Activated CD4-positive, alpha-beta T cell treated with anti-CD3 and anti-CD28 coated beads, Interleukin-2, amount 10 ng/mL, durations not matched to agents 7 days and 5 days (primary cell): ENCODE results near the gene PER2. TPM values are rescaled to one million over a fixed set of nuclear protein-coding genes. Genes with fewer than 3 reads are reported as not detected.

ENCODE experiments used
- CTCF ChIA-PET: fragments of 350-600 bp; sonication (Branson Sonifier 250); formaldehyde crosslinking; loops from one replicate; lab custom pipeline; 2021; ENCODE audit warnings: antibody characterized with exemption; lab: Charles Lee
- POLR2A ChIA-PET: fragments of 350-600 bp; sonication (Branson Sonifier 250); formaldehyde crosslinking; loops from one replicate; lab custom pipeline; 2021; ENCODE audit warnings: antibody characterized with exemption; lab: Charles Lee
- DNase-seq: peaks from one replicate; pipeline ENCODE4 v3.0.0-alpha.2; 2020
- H3K27ac Mint-ChIP-seq: one replicate; pipeline ENCODE4 v1.8.0; 2021; ENCODE audit warnings: mild to moderate bottlenecking, moderate library complexity, mixed read lengths
- H3K27me3 Mint-ChIP-seq: one replicate; pipeline ENCODE4 v1.8.0; 2021; ENCODE audit warnings: mixed read lengths
- H3K36me3 Mint-ChIP-seq: one replicate; pipeline ENCODE4 v1.8.0; 2021; ENCODE audit warnings: low read depth, mixed read lengths
- H3K4me1 Mint-ChIP-seq: one replicate; pipeline ENCODE4 v1.8.0; 2021; ENCODE audit warnings: mixed read lengths
- H3K4me3 Mint-ChIP-seq: one replicate; pipeline ENCODE4 v1.8.0; 2021; ENCODE audit warnings: mild to moderate bottlenecking, moderate library complexity, mixed read lengths
- H3K9me3 Mint-ChIP-seq: one replicate; pipeline ENCODE4 v1.8.0; 2021; ENCODE audit warnings: mixed read lengths
- total RNA-seq, 2 experiments: library from RNA; stranded (reverse); gene quantifications; one replicate each; pipeline ENCODE4 v1.2.3, GENCODE V29; 2021

PER2 gene
- total RNA-seq, 2 experiments from 2014 or later, result 11.8 to 13.1 TPM

DNA sequence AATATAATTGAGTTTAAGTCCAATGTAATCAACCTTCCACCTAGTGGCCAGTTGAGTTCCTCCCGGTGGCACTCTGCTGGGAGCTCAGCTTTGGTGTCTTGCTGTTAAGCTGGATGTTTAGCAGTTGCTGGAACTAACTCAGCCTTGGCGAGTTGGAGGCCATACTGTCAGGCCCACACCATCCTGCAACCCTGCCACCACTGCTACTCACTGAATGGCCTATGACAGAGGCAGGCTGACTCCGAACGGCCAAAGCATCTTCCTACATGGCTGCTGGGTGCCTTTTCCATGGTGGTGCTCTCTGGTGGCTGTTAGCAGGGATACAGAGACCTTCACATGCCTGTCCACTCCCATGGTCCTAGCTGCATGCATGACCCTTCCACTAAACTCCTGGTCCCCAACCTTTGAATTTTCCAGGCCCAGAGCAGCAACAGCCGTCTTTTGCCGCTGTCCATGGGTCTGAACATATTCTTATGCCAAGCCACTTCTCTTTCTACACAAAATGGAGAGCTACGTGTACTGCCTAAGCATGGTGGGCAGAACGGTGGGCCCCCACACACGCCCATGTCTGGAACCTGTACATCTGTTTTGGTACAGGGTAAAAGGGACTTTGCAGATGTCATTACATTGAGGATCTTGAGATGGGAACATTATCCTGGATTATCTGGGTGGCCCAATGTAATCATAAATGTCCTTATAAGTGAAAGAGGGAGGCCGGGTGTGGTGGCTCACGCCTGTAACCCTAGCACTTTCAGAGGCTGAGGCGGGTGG, 16.9 kb upstream of the PER2 start:
- Mint-ChIP-seq H3K9me3 (no peaks in the 10 kb centered on the region), H3K4me3 (no peak overlapping the region), H3K4me1 (no peaks in the 10 kb centered on the region), H3K27me3 (no peaks in the 10 kb centered on the region), H3K27ac (no peak overlapping the region), H3K36me3 (no peaks in the 10 kb centered on the region)
- ChIA-PET POLR2A (no interaction called here), CTCF (interaction anchor here (1.3 kb wide), 1 partner anchor 10 kb away, joined by 3 read pairs; no protein-coding TSS in a partner anchor)
- DNase-seq, result no peak

GRCh38 chr2:238304116-238304515, 15.7 kb upstream of the PER2 start:
- CTCF ChIA-PET, result interaction anchor here (1.0 to 1.3 kb wide), 2 partner anchors 11 to 15 kb away, joined by 3 read pairs; no protein-coding TSS in a partner anchor

GRCh38 chr2:238302751-238303150, 14.3 kb upstream of the PER2 start:
- no peak overlapping the region for H3K4me3 Mint-ChIP-seq
- no peak for DNase-seq
- CTCF ChIA-PET, result interaction anchor here (2.1 kb wide), 1 partner anchor 14 kb away, joined by 4 read pairs; no protein-coding TSS in a partner anchor
- no peaks in the 10 kb centered on the region for H3K4me1 Mint-ChIP-seq
- no peaks in the 10 kb centered on the region for H3K9me3 Mint-ChIP-seq
- H3K36me3 Mint-ChIP-seq, result no peaks in the 10 kb centered on the region
- H3K27ac Mint-ChIP-seq, result no peak overlapping the region
- POLR2A ChIA-PET, result no interaction called here
- no peaks in the 10 kb centered on the region for H3K27me3 Mint-ChIP-seq

More at GRCh38 chr2:238304116-238304515, 15.7 kb upstream of the PER2 start:
- no peak overlapping the region for H3K27ac Mint-ChIP-seq
- POLR2A ChIA-PET, result interaction anchor here (0.7 kb wide), 1 partner anchor 80 kb away, joined by 4 read pairs; no protein-coding TSS in a partner anchor
- no peak overlapping the region for H3K4me3 Mint-ChIP-seq
- DNase-seq, result no peak
- H3K4me1 Mint-ChIP-seq, result no peaks in the 10 kb centered on the region
- no peaks in the 10 kb centered on the region for H3K9me3 Mint-ChIP-seq
- H3K36me3 Mint-ChIP-seq, result no peaks in the 10 kb centered on the region
- H3K27me3 Mint-ChIP-seq, result no peaks in the 10 kb centered on the region

DNA sequence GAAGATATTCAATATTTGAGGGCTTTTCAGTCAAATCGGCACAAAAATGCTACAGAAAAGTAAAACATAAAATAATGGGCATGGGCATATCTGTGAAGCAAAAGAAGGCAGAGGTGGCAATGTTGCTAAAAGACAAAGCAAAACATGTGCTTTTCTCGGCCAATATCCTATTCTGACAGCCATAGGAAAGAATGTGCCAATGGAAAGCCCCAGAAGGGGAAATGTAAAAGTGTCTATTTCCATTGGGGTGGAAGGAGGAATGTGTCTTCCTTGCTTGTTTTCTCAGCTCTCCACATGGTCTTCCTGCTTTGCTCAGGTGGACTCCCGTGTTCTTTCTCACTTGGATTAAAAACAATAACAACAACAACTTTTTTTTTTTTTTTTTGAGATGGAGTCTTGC, 13.7 kb upstream of the PER2 start:
- Mint-ChIP-seq H3K4me3 (no peak overlapping the region), H3K4me1 (no peaks in the 10 kb centered on the region), H3K27ac (no peak overlapping the region), H3K27me3 (no peaks in the 10 kb centered on the region), H3K9me3 (no peaks in the 10 kb centered on the region), H3K36me3 (no peaks in the 10 kb centered on the region)
- DNase-seq, result no peak
- ChIA-PET CTCF (interaction anchor here (2.1 kb wide), 1 partner anchor 13 kb away, joined by 4 read pairs; no protein-coding TSS in a partner anchor), POLR2A (no interaction called here)

- Mint-ChIP-seq H3K4me1 (no peaks in the 10 kb centered on the region), H3K27me3 (no peaks in the 10 kb centered on the region), H3K36me3 (no peaks in the 10 kb centered on the region), H3K4me3 (no peak overlapping the region), H3K9me3 (no peaks in the 10 kb centered on the region), H3K27ac (no peak overlapping the region)
- no peak for DNase-seq
- ChIA-PET CTCF (interaction anchor here (0.8 kb wide), 1 partner anchor 17 kb away, joined by 4 read pairs; no protein-coding TSS in a partner anchor), POLR2A (no interaction called here)
Observed at GRCh38 chr2:238299803-238300202, 11.4 kb upstream of the PER2 start.

GRCh38 chr2:238296638-238297457, 8.4 kb upstream of the PER2 start:
- H3K4me3 Mint-ChIP-seq, result no peak overlapping the region
- DNase-seq, result no peak
- ChIA-PET CTCF (no interaction called here), POLR2A (no interaction called here)
- no peaks in the 10 kb centered on the region for H3K9me3 Mint-ChIP-seq
- no peaks in the 10 kb centered on the region for H3K36me3 Mint-ChIP-seq
- no peaks in the 10 kb centered on the region for H3K4me1 Mint-ChIP-seq
- H3K27ac Mint-ChIP-seq, result no peak overlapping the region
- H3K27me3 Mint-ChIP-seq, result no peaks in the 10 kb centered on the region

DNA sequence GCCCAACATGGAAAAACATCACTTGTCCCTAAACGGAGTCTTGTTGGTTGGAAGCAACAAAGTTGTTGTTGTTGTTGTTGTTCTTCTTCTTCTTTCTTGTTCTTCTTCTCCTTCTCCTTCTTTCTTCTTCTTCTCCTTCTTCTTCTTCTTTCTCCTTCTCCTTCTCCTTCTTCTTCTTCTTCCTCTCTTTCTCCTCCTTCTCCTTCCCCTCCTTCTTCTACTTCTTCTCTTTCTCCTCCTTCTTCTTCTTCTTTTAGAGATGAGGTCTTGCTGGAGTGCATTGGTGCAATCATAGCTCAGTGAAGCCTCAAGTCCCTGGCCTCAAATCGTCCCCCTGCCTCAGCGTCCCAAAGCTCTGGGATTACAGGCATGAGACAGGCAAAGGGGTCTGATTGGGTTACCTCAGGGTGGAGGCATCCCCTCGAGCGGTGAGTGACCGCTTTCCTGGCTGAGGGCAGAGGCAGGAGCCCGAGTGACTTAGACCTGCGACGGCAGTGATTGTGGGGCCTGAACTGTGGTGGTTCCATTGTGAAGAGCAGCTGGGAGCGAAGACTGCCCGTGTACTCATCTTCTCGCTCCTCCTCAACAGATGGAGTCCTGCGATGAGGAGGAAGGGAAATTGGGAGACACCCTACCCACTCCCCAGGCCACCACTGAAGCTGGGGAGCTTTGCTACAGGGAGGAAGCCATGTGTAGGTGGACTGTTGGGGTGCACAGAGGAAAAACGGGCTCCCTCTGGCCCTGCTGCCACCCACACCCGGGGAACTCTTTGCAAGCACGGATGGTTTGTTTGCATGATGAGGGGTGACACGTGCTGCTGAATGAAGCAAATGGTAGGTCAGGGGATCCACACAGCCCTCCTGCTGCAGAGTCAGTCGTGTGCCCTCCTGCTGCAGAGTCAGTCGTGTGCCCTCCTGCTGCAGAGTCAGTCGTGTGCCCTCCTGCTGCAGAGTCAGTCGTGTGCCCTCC, 7.0 kb upstream of the PER2 start:
- H3K9me3 Mint-ChIP-seq, result no peaks in the 10 kb centered on the region
- H3K4me1 Mint-ChIP-seq, result no peaks in the 10 kb centered on the region
- ChIA-PET CTCF (interaction anchor here (0.9 kb wide), 1 partner anchor 345 kb away, joined by 3 read pairs; no protein-coding TSS in a partner anchor), POLR2A (no interaction called here)
- no peaks in the 10 kb centered on the region for H3K27me3 Mint-ChIP-seq
- H3K36me3 Mint-ChIP-seq, result no peaks in the 10 kb centered on the region
- DNase-seq, result no peak
- H3K4me3 Mint-ChIP-seq, result no peak overlapping the region
- no peak overlapping the region for H3K27ac Mint-ChIP-seq

GRCh38 chr2:238294393-238295143, 6.2 kb upstream of the PER2 start:
- Mint-ChIP-seq H3K36me3 (no peaks in the 10 kb centered on the region), H3K27me3 (no peaks in the 10 kb centered on the region), H3K4me3 (no peak overlapping the region), H3K4me1 (peaks cover 8% of the 10 kb centered on the region), H3K9me3 (no peaks in the 10 kb centered on the region), H3K27ac (no peak overlapping the region)
- DNase-seq, result no peak
- ChIA-PET POLR2A (no interaction called here), CTCF (no interaction called here)

DNA sequence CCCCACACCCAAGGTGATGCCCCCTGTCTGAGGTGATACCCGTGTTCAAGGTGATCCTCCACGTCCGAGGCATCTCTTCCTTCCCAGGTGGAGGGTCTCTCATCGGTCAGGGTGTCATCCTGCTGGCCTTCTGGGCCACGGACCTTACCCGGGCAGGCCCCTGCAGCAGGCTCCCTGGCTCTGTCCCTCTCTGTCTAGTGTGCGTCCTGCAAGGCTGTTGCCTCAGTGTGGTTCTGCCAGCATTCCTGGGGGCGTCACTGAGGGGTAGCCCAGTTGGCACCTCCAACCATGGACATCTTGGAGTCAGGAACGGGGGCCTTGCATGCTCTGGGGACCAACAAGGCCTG, 5.6 kb upstream of the PER2 start:
- no peaks in the 10 kb centered on the region for H3K27me3 Mint-ChIP-seq
- ChIA-PET POLR2A (no interaction called here), CTCF (interaction anchor here (0.6 kb wide), 1 partner anchor 184 kb away, joined by 3 read pairs; no protein-coding TSS in a partner anchor)
- H3K4me1 Mint-ChIP-seq, result peaks cover 13% of the 10 kb centered on the region
- no peaks in the 10 kb centered on the region for H3K9me3 Mint-ChIP-seq
- no peak for DNase-seq
- no peaks in the 10 kb centered on the region for H3K36me3 Mint-ChIP-seq
- no peak overlapping the region for H3K27ac Mint-ChIP-seq
- H3K4me3 Mint-ChIP-seq, result no peak overlapping the region

GRCh38 chr2:238291550-238292281, 3.3 kb upstream of the PER2 start:
- POLR2A ChIA-PET, result no interaction called here
- H3K27me3 Mint-ChIP-seq, result no peaks in the 10 kb centered on the region
- no peak overlapping the region for H3K27ac Mint-ChIP-seq
- no peak overlapping the region for H3K4me3 Mint-ChIP-seq
- no peaks in the 10 kb centered on the region for H3K36me3 Mint-ChIP-seq
- CTCF ChIA-PET, result interaction anchor here (0.8 to 1.2 kb wide), 3 partner anchors 28 to 779 kb away, joined by 3 read pairs; no protein-coding TSS in a partner anchor
- no peaks in the 10 kb centered on the region for H3K9me3 Mint-ChIP-seq
- peaks cover 23% of the 10 kb centered on the region for H3K4me1 Mint-ChIP-seq
- no peak for DNase-seq
